Ascending aorta (tissue), 2 donors: ENCODE data around the gene OTUD3. TPM values are rescaled to one million over a fixed set of nuclear protein-coding genes. Genes with fewer than 3 reads are reported as not detected.

Experiments
- DNase-seq, 2 donors: peaks; one replicate each; pipeline ENCODE4 v3.0.0-alpha.2; 2019; ENCODE audit warnings: low spot score in 2 of 2
- H3K27ac ChIP-seq, 2 donors: fragments of 200-600 bp; sonication (generic); one replicate each; pipeline ENCODE4 v1.5.1; 2016 to 2017; ENCODE audit warnings: mild to moderate bottlenecking in 1 of 2
- H3K27me3 ChIP-seq: fragments of 200-600 bp; sonication (generic); one replicate; pipeline ENCODE4 v1.5.1; 2017
- H3K36me3 ChIP-seq, 2 donors: fragments of 200-600 bp; sonication (generic); one replicate each; pipeline ENCODE4 v1.5.1; 2016
- H3K4me1 ChIP-seq, 2 donors: fragments of 200-600 bp; sonication (generic); one replicate each; pipeline ENCODE4 v1.5.1; 2016 to 2017; ENCODE audit warnings: mild to moderate bottlenecking in 1 of 2
- H3K4me3 ChIP-seq, 2 donors: fragments of 200-600 bp; sonication (generic); one replicate each; pipeline ENCODE4 v1.5.1; 2016 to 2017; ENCODE audit warnings: mild to moderate bottlenecking in 1 of 2
- H3K9me3 ChIP-seq, 2 donors: fragments of 200-600 bp; sonication (generic); one replicate each; pipeline ENCODE4 v1.5.1; 2016
- intact Hi-C: fragments of 100-400 bp; cut with DNase I; formaldehyde crosslinking; loops from one replicate; pipeline ENCODE4 v1.15.1; 2023
- total RNA-seq: library from RNA; depleted of rRNA; stranded (reverse); fragments of >200 nt; gene quantifications from one replicate; pipeline ENCODE4 v1.1.0, GENCODE V29; 2016
- TF ChIP-seq, protein P1 (sequence below), 3 experiments: fragments of 200-600 bp in 2 of 3; fragments of 450-650 bp in 1 of 3; sonication (generic) in 2 of 3; IDR thresholded peaks; one replicate each; pipeline ENCODE4 v1.5.1; 2016 to 2019; ENCODE audit warnings: antibody characterized with exemption in 3 of 3, mild to moderate bottlenecking in 1 of 3, moderate library complexity in 1 of 3

OTUD3 gene
- total RNA-seq, 1 donor from 2014 or later: 1.9 TPM

DNA sequence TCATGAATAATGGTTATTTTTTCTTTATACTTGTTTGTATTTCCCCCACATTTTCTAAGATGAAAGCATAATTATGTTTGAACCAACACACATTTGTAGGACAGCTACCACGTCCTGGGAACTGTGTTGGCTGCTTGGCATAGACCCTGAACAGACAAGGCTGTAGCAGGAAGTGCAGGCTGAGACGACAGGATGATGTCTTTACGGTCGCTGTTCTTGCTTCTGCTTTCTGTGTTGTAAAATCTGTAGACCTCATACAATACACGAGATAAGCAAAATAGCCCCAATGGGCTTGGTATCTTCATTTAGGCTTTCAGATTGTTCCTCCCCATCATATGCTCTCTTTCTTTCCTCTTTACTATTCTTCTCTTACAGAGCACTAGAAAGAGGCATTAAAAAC, 23.3 kb upstream of the OTUD3 start:
- no peak overlapping the region for H3K4me3 ChIP-seq
- peaks cover 0 to 5% of the 10 kb centered on the region in 2 donors for H3K9me3 ChIP-seq
- TF ChIP-seq, protein P1, sequence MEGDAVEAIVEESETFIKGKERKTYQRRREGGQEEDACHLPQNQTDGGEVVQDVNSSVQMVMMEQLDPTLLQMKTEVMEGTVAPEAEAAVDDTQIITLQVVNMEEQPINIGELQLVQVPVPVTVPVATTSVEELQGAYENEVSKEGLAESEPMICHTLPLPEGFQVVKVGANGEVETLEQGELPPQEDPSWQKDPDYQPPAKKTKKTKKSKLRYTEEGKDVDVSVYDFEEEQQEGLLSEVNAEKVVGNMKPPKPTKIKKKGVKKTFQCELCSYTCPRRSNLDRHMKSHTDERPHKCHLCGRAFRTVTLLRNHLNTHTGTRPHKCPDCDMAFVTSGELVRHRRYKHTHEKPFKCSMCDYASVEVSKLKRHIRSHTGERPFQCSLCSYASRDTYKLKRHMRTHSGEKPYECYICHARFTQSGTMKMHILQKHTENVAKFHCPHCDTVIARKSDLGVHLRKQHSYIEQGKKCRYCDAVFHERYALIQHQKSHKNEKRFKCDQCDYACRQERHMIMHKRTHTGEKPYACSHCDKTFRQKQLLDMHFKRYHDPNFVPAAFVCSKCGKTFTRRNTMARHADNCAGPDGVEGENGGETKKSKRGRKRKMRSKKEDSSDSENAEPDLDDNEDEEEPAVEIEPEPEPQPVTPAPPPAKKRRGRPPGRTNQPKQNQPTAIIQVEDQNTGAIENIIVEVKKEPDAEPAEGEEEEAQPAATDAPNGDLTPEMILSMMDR (IDR thresholded peaks at IDR 0.05): no peak
- H3K36me3 ChIP-seq: no peaks in the 10 kb centered on the region
- H3K27ac ChIP-seq: no peak overlapping the region
- no peaks in the 10 kb centered on the region for H3K4me1 ChIP-seq
- intact Hi-C loops: no loop called here
- DNase-seq: no peak
- H3K27me3 ChIP-seq: no peaks in the 10 kb centered on the region

DNA sequence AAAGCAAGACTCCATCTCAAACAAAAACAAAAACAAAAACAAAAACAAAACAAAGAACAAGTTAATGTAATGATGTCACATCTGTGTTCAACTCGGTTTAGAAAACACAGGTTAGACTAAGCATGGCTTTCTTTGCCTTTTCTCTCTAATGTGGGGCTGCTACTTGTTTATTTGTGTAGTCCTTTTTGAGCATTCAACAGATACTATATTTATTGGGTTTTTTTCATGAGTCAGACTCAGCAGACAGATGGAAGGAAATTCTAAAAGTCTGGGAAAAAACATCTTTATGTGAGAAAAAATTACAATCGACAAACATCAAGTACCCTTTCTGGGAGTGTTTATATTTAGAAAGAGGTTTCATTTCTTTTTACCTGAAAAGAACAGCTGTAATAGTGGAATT, 22.3 kb upstream of the OTUD3 start:
- DNase-seq: no peak
- Histone ChIP-seq H3K4me1 (no peaks in the 10 kb centered on the region), H3K27me3 (no peaks in the 10 kb centered on the region), H3K9me3 (peaks cover 0 to 5% of the 10 kb centered on the region in 2 donors), H3K4me3 (no peak overlapping the region), H3K27ac (no peak overlapping the region), H3K36me3 (no peaks in the 10 kb centered on the region)
- TF ChIP-seq, protein P1 (IDR thresholded peaks at IDR 0.05): no peak
- intact Hi-C loops: no loop called here

GRCh38 chr1:19860418-19860817, 21.8 kb upstream of the OTUD3 start:
- intact Hi-C loops: no loop called here
- H3K27ac ChIP-seq: no peak overlapping the region

GRCh38 chr1:19861034-19861433, 21.2 kb upstream of the OTUD3 start:
- no peak for DNase-seq
- intact Hi-C loops: no loop called here

More at GRCh38 chr1:19860418-19860817, 21.8 kb upstream of the OTUD3 start:
- no peaks in the 10 kb centered on the region for H3K4me1 ChIP-seq
- no peaks in the 10 kb centered on the region for H3K27me3 ChIP-seq
- TF ChIP-seq, protein P1 (IDR thresholded peaks at IDR 0.05): no peak
- H3K36me3 ChIP-seq: no peaks in the 10 kb centered on the region
- H3K4me3 ChIP-seq: no peak overlapping the region
- no peak for DNase-seq
- peaks cover 0 to 5% of the 10 kb centered on the region in 2 donors for H3K9me3 ChIP-seq

GRCh38 chr1:19861842-19862530, 20.2 kb upstream of the OTUD3 start:
- TF ChIP-seq, protein P1 (IDR thresholded peaks at IDR 0.05): no peak
- intact Hi-C loops: no loop called here

More at GRCh38 chr1:19861034-19861433, 21.2 kb upstream of the OTUD3 start:
- Histone ChIP-seq H3K4me1 (no peaks in the 10 kb centered on the region), H3K36me3 (no peaks in the 10 kb centered on the region), H3K27ac (no peak overlapping the region), H3K4me3 (no peak overlapping the region), H3K9me3 (peaks cover 0 to 5% of the 10 kb centered on the region in 2 donors), H3K27me3 (no peaks in the 10 kb centered on the region)
- TF ChIP-seq, protein P1 (IDR thresholded peaks at IDR 0.05): no peak

More at GRCh38 chr1:19861842-19862530, 20.2 kb upstream of the OTUD3 start:
- DNase-seq: no peak
- Histone ChIP-seq H3K36me3 (no peaks in the 10 kb centered on the region), H3K4me1 (no peaks in the 10 kb centered on the region), H3K27ac (no peak overlapping the region), H3K9me3 (peaks cover 0 to 5% of the 10 kb centered on the region in 2 donors), H3K27me3 (no peaks in the 10 kb centered on the region), H3K4me3 (no peak overlapping the region)
